GM12878 (cell line): ENCODE data around the gene STK40. TPM values are rescaled to one million over a fixed set of nuclear protein-coding genes. Genes with fewer than 3 reads are reported as not detected.

Source experiments
- ATAC-seq: fragments of 200-7000 bp; cut with Tn5 transposase; 3 replicates; pipeline ENCODE4 v1.9.1; 2020; ENCODE audit warnings: mild to moderate bottlenecking, moderate library complexity
- BruUV-seq: library from RNA; stranded (reverse); fragments of 400-500 nt; replicated peaks from 2 replicates; lab custom pipeline; 2021; lab: Mats Ljungman, UMichigan
- CTCF ChIA-PET: fragments of 300-600 bp; sonication (Branson Sonifier 250); formaldehyde crosslinking; extraction: SDS; loops from one replicate; lab custom pipeline; 2021; ENCODE audit warnings: inconsistent platforms; lab: Yijun Ruan, JAX
- POLR2A ChIA-PET: fragments of 350-600 bp; formaldehyde crosslinking; extraction: SDS; loops from one replicate; lab custom pipeline; 2021; ENCODE audit warnings: inconsistent platforms; lab: Charles Lee
- RAD21 ChIA-PET: fragments of 300-600 bp; sonication (Branson Sonifier 250); formaldehyde crosslinking; loops from one replicate; lab custom pipeline; 2023; ENCODE audit warnings: antibody characterized with exemption; ENCODE audit not compliant: unreplicated experiment; lab: Charles Lee
- SMC1A ChIA-PET: fragments of 300-600 bp; sonication (Branson Sonifier 250); formaldehyde crosslinking; loops from one replicate; lab custom pipeline; 2023; ENCODE audit not compliant: unreplicated experiment, uncharacterized antibody; lab: Charles Lee
- DNase-seq: peaks from one replicate; pipeline ENCODE4 v3.0.0-alpha.2; 2011; ENCODE audit warnings: low read depth, low spot score
- FAIRE-seq: peaks from 3 replicates; lab custom pipeline; 2011; peaks lifted over from hg19 to GRCh38; lab: Jason Lieb, UNC
- H2AFZ ChIP-seq: 2 replicates; pipeline ENCODE4 v1.6.0; 2011; ENCODE audit warnings: low read depth, low read length, control low read depth; ENCODE audit not compliant: control insufficient read depth
- H3K27ac ChIP-seq: 2 replicates; pipeline ENCODE4 v1.5.1; 2011; ENCODE audit warnings: control low read depth; ENCODE audit not compliant: control insufficient read depth, insufficient read depth
- H3K27me3 ChIP-seq, 2 experiments: replicated peaks in 1 of 2; 2 replicates each; pipeline versions ENCODE4 v1.6.0 to v1.6.1; 2011; ENCODE audit warnings: low read length in 1 of 2; ENCODE audit not compliant: control insufficient read depth in 2 of 2, insufficient read depth in 2 of 2
- H3K36me3 ChIP-seq, 2 experiments: 2 replicates each; pipeline ENCODE4 v1.5.1; 2011; ENCODE audit warnings: low read length in 1 of 2; ENCODE audit not compliant: control insufficient read depth in 2 of 2, insufficient read depth in 2 of 2
- H3K4me1 ChIP-seq: 2 replicates; pipeline ENCODE4 v1.6.1; 2011; ENCODE audit warnings: mild to moderate bottlenecking, low read length, moderate library complexity, mixed read lengths; ENCODE audit not compliant: control insufficient read depth, insufficient read depth
- H3K4me2 ChIP-seq: 2 replicates; pipeline ENCODE4 v1.6.0; 2011; ENCODE audit warnings: control low read depth; ENCODE audit not compliant: control insufficient read depth, insufficient read depth
- H3K4me3 ChIP-seq: fragments of 200-600 bp; sonication (generic); 2 replicates; pipeline ENCODE4 v1.5.1; 2016
- H3K79me2 ChIP-seq: 2 replicates; pipeline ENCODE4 v1.6.0; 2011; ENCODE audit warnings: low read length; ENCODE audit not compliant: control insufficient read depth, insufficient read depth
- H3K9ac ChIP-seq: 2 replicates; pipeline ENCODE4 v1.8.0; 2011; ENCODE audit warnings: low read length, control low read depth, mixed read lengths; ENCODE audit not compliant: control insufficient read depth, insufficient read depth
- H3K9me3 ChIP-seq: replicated peaks from 3 replicates; pipeline ENCODE4 v1.5.1; 2011; ENCODE audit warnings: mild to moderate bottlenecking, low read length; ENCODE audit not compliant: control insufficient read depth, insufficient read depth
- H4K20me1 ChIP-seq: 2 replicates; pipeline ENCODE4 v1.6.0; 2011; ENCODE audit not compliant: control insufficient read depth, insufficient read depth
- EZH2 ChIP-seq: IDR thresholded peaks from 2 replicates; pipeline ENCODE4 v1.6.1; 2012; ENCODE audit warnings: low read depth, mild to moderate bottlenecking, control low read depth, inconsistent platforms, low read length, borderline replicate concordance; ENCODE audit not compliant: control insufficient read depth
- PAX5 ChIP-seq: IDR thresholded peaks from 2 replicates; pipeline ENCODE4 v1.6.1; 2011; ENCODE audit warnings: low read depth, low read length, borderline replicate concordance
- SMAD1 ChIP-seq: fragments of 450-650 bp; IDR thresholded peaks from 2 replicates; pipeline ENCODE4 v1.6.1; 2018; ENCODE audit warnings: mild to moderate bottlenecking, low read depth; ENCODE audit not compliant: partially characterized antibody
- SMAD5 ChIP-seq: IDR thresholded peaks from 2 replicates; pipeline ENCODE4 v1.6.1; 2016; ENCODE audit warnings: antibody characterized with exemption, low read depth
- SPI1 ChIP-seq: IDR thresholded peaks from 2 replicates; pipeline ENCODE4 v1.6.1; 2011; ENCODE audit warnings: low read depth, mild to moderate bottlenecking, low read length, moderate library complexity, borderline replicate concordance; ENCODE audit not compliant: insufficient read depth
- SREBF1 ChIP-seq: IDR thresholded peaks from 2 replicates; pipeline ENCODE4 v1.6.1; 2012; ENCODE audit warnings: mild to moderate bottlenecking, low read length
- WGBS: methylation state at CpG from one replicate; pipeline ENCODE4 v1.1.6; 2016; ENCODE audit warnings: low lambda C conversion rate; ENCODE audit not compliant: insufficient replicate concordance, insufficient coverage; ENCODE audit errors: missing lambda C conversion rate; 5-methylcytosine and 5-hydroxymethylcytosine counted together
- in situ Hi-C: fragments of 300-500 bp; cut with MboI; formaldehyde crosslinking; loops from 9 replicates; pipeline ENCODE4 v1.14.3; 2018; ENCODE audit warnings: mixed read lengths
- intact Hi-C: fragments of 100-400 bp; cut with micrococcal nuclease; formaldehyde crosslinking; loops from one replicate; pipeline ENCODE4 v1.14.2; 2022; ENCODE audit not compliant: unreplicated experiment
- polyA plus RNA-seq, 11 experiments: library from polyadenylated mRNA; depleted of rRNA in 4 of 11; unstranded in 6 of 11; stranded (reverse) in 5 of 11; fragments of >200 nt; fragmentation: Nextera tagmentation in 4 of 11; fragmentation: Illumina TruSeq in 1 of 11; extraction: Ambion mirVana in 4 of 11; extraction: Trizol in 1 of 11; gene quantifications; 1 replicate in 1 of 11; 2 replicates in 10 of 11; pipeline versions ENCODE4 v1.2.1 to v1.2.3, GENCODE V29; 2011 to 2016; ENCODE audit warnings: inconsistent platforms in 2 of 11, missing spikeins in 2 of 11, low read depth in 1 of 11
- total RNA-seq, 4 experiments: library from RNA; depleted of rRNA in 3 of 4; stranded (reverse); fragments of >200 nt in 3 of 4; fragmentation: Illumina TruSeq in 1 of 4; extraction: Trizol in 1 of 4; gene quantifications; 2 replicates each; pipeline versions ENCODE4 v1.2.1 to v1.2.3, GENCODE V29; 2013 to 2021
- TF ChIP-seq, protein P1 (sequence below): IDR thresholded peaks from 2 replicates; pipeline ENCODE4 v1.6.1; 2011; ENCODE audit warnings: borderline replicate concordance, low read depth, mild to moderate bottlenecking, moderate library complexity, mixed read lengths, low read length; ENCODE audit not compliant: insufficient read depth; ENCODE audit errors: extremely low read length
- TF ChIP-seq, protein P2 (sequence below): fragments of 450-650 bp; IDR thresholded peaks from 2 replicates; pipeline ENCODE4 v1.6.1; 2014; ENCODE audit warnings: mild to moderate bottlenecking

Gene STK40
- total and polyA plus RNA-seq, 10 of the 15 experiments (the other 5 are each of a cell fraction or from before 2014, with no cell fraction given) = 0.27 to 51.0 (median 29.5) TPM

DNA sequence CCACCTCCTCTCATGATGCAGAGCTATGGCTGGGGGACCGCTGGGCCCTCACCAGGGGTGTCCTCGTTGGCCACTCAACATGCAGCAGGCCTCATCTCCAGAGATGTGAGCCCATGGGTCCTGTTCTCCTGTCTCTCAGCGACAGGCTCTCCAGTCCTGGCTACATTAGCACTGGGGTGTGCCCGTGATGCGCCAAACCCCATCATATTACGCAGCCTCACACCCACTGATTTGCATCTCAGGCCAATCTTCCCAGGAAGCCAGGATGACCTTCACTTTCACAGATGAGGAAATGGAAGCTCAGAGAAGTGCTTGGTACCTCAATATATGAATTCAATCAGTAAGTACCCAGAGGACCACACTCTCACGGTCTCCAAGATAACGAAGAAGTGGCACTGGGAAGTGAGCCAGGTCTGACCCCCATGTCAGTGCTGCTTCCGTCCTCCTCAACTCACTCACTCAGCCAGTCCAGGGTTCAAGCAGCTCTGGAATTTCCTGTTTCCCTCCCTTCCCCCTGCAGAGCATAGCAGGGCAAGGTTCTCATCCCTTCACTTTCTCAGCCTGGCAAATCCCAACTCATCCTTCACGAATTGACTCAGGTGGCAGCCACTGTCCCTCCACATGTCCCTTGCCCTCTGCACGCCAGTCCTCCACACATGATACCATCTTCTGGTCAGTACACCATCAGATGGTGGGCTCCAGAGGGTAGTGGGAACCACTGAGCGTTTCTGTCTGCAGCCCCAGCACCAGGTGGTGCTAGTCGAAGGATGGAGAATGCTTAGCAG, 33.4 kb downstream of the STK40 start:
- no peak overlapping the region for H3K4me2 ChIP-seq
- no peak overlapping the region for H2AFZ ChIP-seq
- POLR2A ChIA-PET = interaction anchor here (0.6 kb wide), 1 partner anchor 20 kb away, joined by 4 read pairs; no protein-coding TSS in a partner anchor
- SMC1A ChIA-PET = interaction anchor here (1.4 kb wide), 1 partner anchor 45 kb away, joined by 4 read pairs; no protein-coding TSS in a partner anchor
- H3K4me1 ChIP-seq = peaks cover 37% of the 10 kb centered on the region
- ATAC-seq (no peak), FAIRE-seq (no peak), DNase-seq (no peak)
- RAD21 ChIA-PET = interaction anchor here (0.9 kb wide), 1 partner anchor 10 kb away, joined by 3 read pairs; no protein-coding TSS in a partner anchor
- in situ Hi-C loops = no loop called here
- no peaks in the 10 kb centered on the region; the same call in 1 of the 2 replicates for H3K79me2 ChIP-seq
- CTCF ChIA-PET = interaction anchor here (0.6 to 13.5 kb wide), 4 partner anchors 10 to 68 kb away, joined by 3 to 157 read pairs (median 4); no protein-coding TSS in a partner anchor
- intact Hi-C loops = no loop called here
- no peaks in the 10 kb centered on the region for H4K20me1 ChIP-seq
- no peaks in the 10 kb centered on the region for H3K9me3 ChIP-seq
- BruUV-seq = no TSS peak
- H3K9ac ChIP-seq = no peak overlapping the region
- 91% methylated on average over 13 of the region's 13 CpGs for WGBS
- no peak overlapping the region for H3K4me3 ChIP-seq
- no peak overlapping the region for H3K27ac ChIP-seq
- TF ChIP-seq PAX5 = no peak
- TF ChIP-seq, all 136 proteins: peak for 0
- no peaks in the 10 kb centered on the region for H3K27me3 ChIP-seq
- H3K36me3 ChIP-seq = peaks cover 12 to 22% of the 10 kb centered on the region in 2 experiments

DNA sequence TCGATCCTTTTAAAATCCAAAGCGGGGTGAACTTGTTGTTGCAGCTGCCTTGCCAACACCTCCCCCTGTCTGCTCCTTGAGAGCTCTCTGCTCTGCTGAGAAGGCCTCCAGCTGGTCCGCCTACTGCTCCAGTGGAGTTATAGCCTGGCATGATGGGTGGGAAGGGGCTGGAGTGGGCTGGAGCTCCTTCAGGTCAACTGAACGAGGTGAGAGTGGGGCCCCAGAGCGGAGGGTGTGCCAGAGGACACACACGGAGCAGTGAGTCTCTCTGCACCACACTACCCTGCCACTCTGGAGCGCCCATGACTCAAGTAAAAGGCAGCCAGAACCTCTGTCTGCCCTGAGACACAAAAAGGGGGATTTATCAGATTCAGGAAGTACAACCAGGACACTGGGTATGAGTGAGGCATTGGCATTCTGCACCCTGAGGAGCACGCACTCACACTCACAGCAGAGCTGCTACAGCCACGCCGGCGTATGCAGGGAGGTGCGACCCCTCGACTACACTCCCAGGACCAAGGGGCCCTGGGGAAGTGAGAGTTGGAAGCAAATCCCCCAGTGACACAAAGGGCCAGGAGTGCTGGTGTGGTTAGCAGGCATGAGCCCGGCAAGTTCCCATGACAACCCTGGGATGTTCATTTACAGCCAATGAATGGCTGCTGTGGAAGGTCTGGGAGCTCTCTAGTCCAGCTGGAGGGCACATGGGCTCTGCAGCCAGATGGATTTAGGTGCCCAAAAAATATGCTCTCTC, 34.3 kb downstream of the STK40 start:
- Histone ChIP-seq H4K20me1 (no peaks in the 10 kb centered on the region), H3K4me2 (no peak overlapping the region), H3K36me3 (peaks cover 15 to 25% of the 10 kb centered on the region in 2 experiments; a peak in 3 of 4 replicates), H3K9ac (no peak overlapping the region), H3K27me3 (no peaks in the 10 kb centered on the region), H3K4me3 (no peak overlapping the region), H3K27ac (peak overlapping the region; percentile 27; the same call in 1 of the 2 replicates), H3K79me2 (no peaks in the 10 kb centered on the region; the same call in 1 of the 2 replicates), H3K9me3 (no peaks in the 10 kb centered on the region), H2AFZ (no peak overlapping the region), H3K4me1 (peaks cover 37% of the 10 kb centered on the region)
- TF ChIP-seq SMAD5 (no peak), SMAD1 (no peak), EZH2 (no peak), SPI1 (peak; percentile 20; the same call in 1 of the 2 replicates), SREBF1 (no peak)
- TF ChIP-seq, protein P1, sequence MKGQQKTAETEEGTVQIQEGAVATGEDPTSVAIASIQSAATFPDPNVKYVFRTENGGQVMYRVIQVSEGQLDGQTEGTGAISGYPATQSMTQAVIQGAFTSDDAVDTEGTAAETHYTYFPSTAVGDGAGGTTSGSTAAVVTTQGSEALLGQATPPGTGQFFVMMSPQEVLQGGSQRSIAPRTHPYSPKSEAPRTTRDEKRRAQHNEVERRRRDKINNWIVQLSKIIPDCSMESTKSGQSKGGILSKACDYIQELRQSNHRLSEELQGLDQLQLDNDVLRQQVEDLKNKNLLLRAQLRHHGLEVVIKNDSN = no peak
- TF ChIP-seq, protein P2, sequence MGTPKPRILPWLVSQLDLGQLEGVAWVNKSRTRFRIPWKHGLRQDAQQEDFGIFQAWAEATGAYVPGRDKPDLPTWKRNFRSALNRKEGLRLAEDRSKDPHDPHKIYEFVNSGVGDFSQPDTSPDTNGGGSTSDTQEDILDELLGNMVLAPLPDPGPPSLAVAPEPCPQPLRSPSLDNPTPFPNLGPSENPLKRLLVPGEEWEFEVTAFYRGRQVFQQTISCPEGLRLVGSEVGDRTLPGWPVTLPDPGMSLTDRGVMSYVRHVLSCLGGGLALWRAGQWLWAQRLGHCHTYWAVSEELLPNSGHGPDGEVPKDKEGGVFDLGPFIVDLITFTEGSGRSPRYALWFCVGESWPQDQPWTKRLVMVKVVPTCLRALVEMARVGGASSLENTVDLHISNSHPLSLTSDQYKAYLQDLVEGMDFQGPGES = no peak
- ChIA-PET POLR2A (interaction anchor here (1.6 to 2.6 kb wide), 2 partner anchors 16 to 45 kb away, joined by 3 to 15 read pairs; no protein-coding TSS in a partner anchor), RAD21 (interaction anchor here (1.4 to 1.6 kb wide), 2 partner anchors 18 to 38 kb away, joined by 3 to 6 read pairs; no protein-coding TSS in a partner anchor), SMC1A (interaction anchor here (1.2 to 3.6 kb wide), 4 partner anchors 9 to 68 kb away, joined by 3 to 24 read pairs (median 7); no protein-coding TSS in a partner anchor), CTCF (interaction anchor here (0.6 to 13.5 kb wide), 5 partner anchors 9 to 69 kb away, joined by 3 to 157 read pairs (median 6); partner anchors contain the start of gene LSM10)
- 93% methylated on average over 14 of the region's 14 CpGs for WGBS
- no peak for DNase-seq
- ATAC-seq = no peak
- in situ Hi-C loops = no loop called here
- BruUV-seq = no TSS peak
- intact Hi-C loops = no loop called here
- FAIRE-seq = no peak
